GM23248 (cell line): ENCODE data around the gene RFC5.
"Not testable (repeated sequence)": the region's sequence is repeated elsewhere in the genome, so short reads cannot be mapped to it uniquely, and the experiment has no call there.

Source experiments
- EZH2 ChIP-seq: fragments of 200-600 bp; sonication (generic); IDR thresholded peaks from 2 replicates; pipeline ENCODE4 v1.6.1; 2018; ENCODE audit warnings: antibody characterized with exemption, mild to moderate bottlenecking; ENCODE audit not compliant: insufficient read depth, poor library complexity, severe bottlenecking
- EZH2phosphoT487 ChIP-seq: fragments of 200-600 bp; sonication (generic); IDR thresholded peaks from 2 replicates; pipeline ENCODE4 v1.6.1; 2018; ENCODE audit warnings: antibody characterized with exemption, moderate library complexity, mild to moderate bottlenecking, low read depth; ENCODE audit not compliant: insufficient read depth

DNA sequence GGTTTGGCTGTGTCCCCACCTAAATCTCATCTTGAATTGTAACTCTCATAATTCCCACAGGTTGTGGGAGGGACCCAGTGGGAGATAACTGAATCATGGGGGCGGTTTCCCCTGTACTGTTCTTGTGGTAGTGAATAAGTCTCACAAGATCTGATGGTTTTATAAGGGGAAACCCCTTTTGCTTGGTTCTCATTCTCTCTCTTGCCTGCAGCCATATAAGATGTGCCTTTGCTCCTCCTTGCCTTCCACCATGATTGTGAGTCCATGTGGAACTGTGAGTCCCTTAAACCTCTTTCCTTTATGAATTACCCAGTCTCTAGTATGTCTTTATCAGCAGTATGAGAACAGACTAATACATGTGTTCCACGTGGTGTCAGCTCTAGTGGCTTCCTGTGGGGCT is 16.7 kb upstream of the RFC5 start:
- not testable (repeated sequence) for TF ChIP-seq EZH2, EZH2phosphoT487
